GM12878 (cell line): ENCODE data around the gene KCNE4. TPM values are rescaled to one million over a fixed set of nuclear protein-coding genes. Genes with fewer than 3 reads are reported as not detected.

Source experiments
- ATAC-seq: fragments of 200-7000 bp; cut with Tn5 transposase; 3 replicates; pipeline ENCODE4 v1.9.1; 2020; ENCODE audit warnings: mild to moderate bottlenecking, moderate library complexity
- BruUV-seq: library from RNA; stranded (reverse); fragments of 400-500 nt; replicated peaks from 2 replicates; lab custom pipeline; 2021; lab: Mats Ljungman, UMichigan
- CTCF ChIA-PET: fragments of 300-600 bp; sonication (Branson Sonifier 250); formaldehyde crosslinking; extraction: SDS; loops from one replicate; lab custom pipeline; 2021; ENCODE audit warnings: inconsistent platforms; lab: Yijun Ruan, JAX
- POLR2A ChIA-PET: fragments of 350-600 bp; formaldehyde crosslinking; extraction: SDS; loops from one replicate; lab custom pipeline; 2021; ENCODE audit warnings: inconsistent platforms; lab: Charles Lee
- RAD21 ChIA-PET: fragments of 300-600 bp; sonication (Branson Sonifier 250); formaldehyde crosslinking; loops from one replicate; lab custom pipeline; 2023; ENCODE audit warnings: antibody characterized with exemption; ENCODE audit not compliant: unreplicated experiment; lab: Charles Lee
- SMC1A ChIA-PET: fragments of 300-600 bp; sonication (Branson Sonifier 250); formaldehyde crosslinking; loops from one replicate; lab custom pipeline; 2023; ENCODE audit not compliant: unreplicated experiment, uncharacterized antibody; lab: Charles Lee
- DNase-seq: peaks from one replicate; pipeline ENCODE4 v3.0.0-alpha.2; 2011; ENCODE audit warnings: low read depth, low spot score
- FAIRE-seq: peaks from 3 replicates; lab custom pipeline; 2011; peaks lifted over from hg19 to GRCh38; lab: Jason Lieb, UNC
- H2AFZ ChIP-seq: 2 replicates; pipeline ENCODE4 v1.6.0; 2011; ENCODE audit warnings: low read depth, low read length, control low read depth; ENCODE audit not compliant: control insufficient read depth
- H3K27ac ChIP-seq: 2 replicates; pipeline ENCODE4 v1.5.1; 2011; ENCODE audit warnings: control low read depth; ENCODE audit not compliant: control insufficient read depth, insufficient read depth
- H3K27me3 ChIP-seq, 2 experiments: replicated peaks in 1 of 2; 2 replicates each; pipeline versions ENCODE4 v1.6.0 to v1.6.1; 2011; ENCODE audit warnings: low read length in 1 of 2; ENCODE audit not compliant: control insufficient read depth in 2 of 2, insufficient read depth in 2 of 2
- H3K36me3 ChIP-seq, 2 experiments: 2 replicates each; pipeline ENCODE4 v1.5.1; 2011; ENCODE audit warnings: low read length in 1 of 2; ENCODE audit not compliant: control insufficient read depth in 2 of 2, insufficient read depth in 2 of 2
- H3K4me1 ChIP-seq: 2 replicates; pipeline ENCODE4 v1.6.1; 2011; ENCODE audit warnings: mild to moderate bottlenecking, low read length, moderate library complexity, mixed read lengths; ENCODE audit not compliant: control insufficient read depth, insufficient read depth
- H3K4me2 ChIP-seq: 2 replicates; pipeline ENCODE4 v1.6.0; 2011; ENCODE audit warnings: control low read depth; ENCODE audit not compliant: control insufficient read depth, insufficient read depth
- H3K4me3 ChIP-seq: fragments of 200-600 bp; sonication (generic); 2 replicates; pipeline ENCODE4 v1.5.1; 2016
- H3K79me2 ChIP-seq: 2 replicates; pipeline ENCODE4 v1.6.0; 2011; ENCODE audit warnings: low read length; ENCODE audit not compliant: control insufficient read depth, insufficient read depth
- H3K9ac ChIP-seq: 2 replicates; pipeline ENCODE4 v1.8.0; 2011; ENCODE audit warnings: low read length, control low read depth, mixed read lengths; ENCODE audit not compliant: control insufficient read depth, insufficient read depth
- H3K9me3 ChIP-seq: replicated peaks from 3 replicates; pipeline ENCODE4 v1.5.1; 2011; ENCODE audit warnings: mild to moderate bottlenecking, low read length; ENCODE audit not compliant: control insufficient read depth, insufficient read depth
- H4K20me1 ChIP-seq: 2 replicates; pipeline ENCODE4 v1.6.0; 2011; ENCODE audit not compliant: control insufficient read depth, insufficient read depth
- BRCA1 ChIP-seq: IDR thresholded peaks from 2 replicates; pipeline ENCODE4 v1.6.1; 2011; ENCODE audit warnings: low read depth, low read length, improper control_type of control experiment
- CBX5 ChIP-seq: sonication (generic); IDR thresholded peaks from 2 replicates; pipeline ENCODE4 v1.6.1; 2016; ENCODE audit warnings: low read depth, moderate library complexity, mild to moderate bottlenecking, inconsistent platforms
- CHD1 ChIP-seq: IDR thresholded peaks from 2 replicates; pipeline ENCODE4 v1.6.1; 2012; ENCODE audit warnings: low read depth, low read length, improper control_type of control experiment
- CREB1 ChIP-seq: IDR thresholded peaks from 2 replicates; pipeline ENCODE4 v1.6.1; 2012; ENCODE audit warnings: low read depth, mild to moderate bottlenecking, inconsistent platforms
- HDAC6 ChIP-seq: fragments of 200-600 bp; sonication (generic); IDR thresholded peaks from one replicate; pipeline ENCODE4 v1.8.0; 2017; ENCODE audit warnings: antibody characterized with exemption; ENCODE audit not compliant: unreplicated experiment
- MTA2 ChIP-seq: fragments of 450-650 bp; IDR thresholded peaks from 2 replicates; pipeline ENCODE4 v1.6.1; 2016; ENCODE audit warnings: low read depth, mild to moderate bottlenecking, moderate library complexity
- NFYA ChIP-seq: IDR thresholded peaks from 2 replicates; pipeline ENCODE4 v1.6.1; 2011; ENCODE audit warnings: low read depth, mild to moderate bottlenecking, low read length, improper control_type of control experiment, borderline replicate concordance
- ZNF217 ChIP-seq: fragments of 450-650 bp; IDR thresholded peaks from 2 replicates; pipeline ENCODE4 v1.6.1; 2017; ENCODE audit warnings: antibody characterized with exemption, mild to moderate bottlenecking
- WGBS: methylation state at CpG from one replicate; pipeline ENCODE4 v1.1.6; 2016; ENCODE audit warnings: low lambda C conversion rate; ENCODE audit not compliant: insufficient replicate concordance, insufficient coverage; ENCODE audit errors: missing lambda C conversion rate; 5-methylcytosine and 5-hydroxymethylcytosine counted together
- in situ Hi-C: fragments of 300-500 bp; cut with MboI; formaldehyde crosslinking; loops from 9 replicates; pipeline ENCODE4 v1.14.3; 2018; ENCODE audit warnings: mixed read lengths
- intact Hi-C: fragments of 100-400 bp; cut with micrococcal nuclease; formaldehyde crosslinking; loops from one replicate; pipeline ENCODE4 v1.14.2; 2022; ENCODE audit not compliant: unreplicated experiment
- polyA plus RNA-seq, 11 experiments: library from polyadenylated mRNA; depleted of rRNA in 4 of 11; unstranded in 6 of 11; stranded (reverse) in 5 of 11; fragments of >200 nt; fragmentation: Nextera tagmentation in 4 of 11; fragmentation: Illumina TruSeq in 1 of 11; extraction: Ambion mirVana in 4 of 11; extraction: Trizol in 1 of 11; gene quantifications; 1 replicate in 1 of 11; 2 replicates in 10 of 11; pipeline versions ENCODE4 v1.2.1 to v1.2.3, GENCODE V29; 2011 to 2016; ENCODE audit warnings: inconsistent platforms in 2 of 11, missing spikeins in 2 of 11, low read depth in 1 of 11
- total RNA-seq, 4 experiments: library from RNA; depleted of rRNA in 3 of 4; stranded (reverse); fragments of >200 nt in 3 of 4; fragmentation: Illumina TruSeq in 1 of 4; extraction: Trizol in 1 of 4; gene quantifications; 2 replicates each; pipeline versions ENCODE4 v1.2.1 to v1.2.3, GENCODE V29; 2013 to 2021
- TF ChIP-seq, protein P1 (sequence below): fragments of 450-650 bp; IDR thresholded peaks from 2 replicates; pipeline ENCODE4 v1.6.1; 2018; ENCODE audit warnings: mild to moderate bottlenecking, low read depth, moderate library complexity; ENCODE audit not compliant: partially characterized antibody
- TF ChIP-seq, protein P2 (sequence below): fragments of 450-650 bp; IDR thresholded peaks from 2 replicates; pipeline ENCODE4 v1.6.1; 2016; ENCODE audit warnings: mild to moderate bottlenecking, moderate library complexity, borderline replicate concordance

KCNE4 gene
- total and polyA plus RNA-seq, 10 of the 15 experiments (the other 5 are each of a cell fraction or from before 2014, with no cell fraction given), result 0.30 TPM; not detected in 9

DNA sequence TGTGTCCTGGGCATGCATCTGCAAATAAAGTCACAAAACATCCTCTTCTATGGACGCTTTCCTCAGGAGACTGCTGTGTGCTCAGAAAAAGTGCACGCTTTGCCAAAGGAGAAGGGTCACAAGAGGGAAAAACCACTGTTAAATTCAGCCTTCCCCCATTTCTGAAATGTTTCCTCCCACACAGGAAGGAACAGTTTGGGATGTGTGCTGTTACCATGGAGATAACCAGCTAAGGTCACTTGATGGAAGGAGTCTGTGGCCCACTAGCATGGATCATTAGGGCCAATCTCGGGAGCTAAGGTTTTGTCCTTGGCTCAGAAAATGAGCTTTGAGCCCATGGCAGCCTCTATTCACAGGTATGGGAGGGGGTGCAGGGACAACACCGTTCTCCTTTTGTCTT lies 5.6 kb downstream of the KCNE4 start (continued):
- no peak for TF ChIP-seq CREB1
- TF ChIP-seq, protein P1, sequence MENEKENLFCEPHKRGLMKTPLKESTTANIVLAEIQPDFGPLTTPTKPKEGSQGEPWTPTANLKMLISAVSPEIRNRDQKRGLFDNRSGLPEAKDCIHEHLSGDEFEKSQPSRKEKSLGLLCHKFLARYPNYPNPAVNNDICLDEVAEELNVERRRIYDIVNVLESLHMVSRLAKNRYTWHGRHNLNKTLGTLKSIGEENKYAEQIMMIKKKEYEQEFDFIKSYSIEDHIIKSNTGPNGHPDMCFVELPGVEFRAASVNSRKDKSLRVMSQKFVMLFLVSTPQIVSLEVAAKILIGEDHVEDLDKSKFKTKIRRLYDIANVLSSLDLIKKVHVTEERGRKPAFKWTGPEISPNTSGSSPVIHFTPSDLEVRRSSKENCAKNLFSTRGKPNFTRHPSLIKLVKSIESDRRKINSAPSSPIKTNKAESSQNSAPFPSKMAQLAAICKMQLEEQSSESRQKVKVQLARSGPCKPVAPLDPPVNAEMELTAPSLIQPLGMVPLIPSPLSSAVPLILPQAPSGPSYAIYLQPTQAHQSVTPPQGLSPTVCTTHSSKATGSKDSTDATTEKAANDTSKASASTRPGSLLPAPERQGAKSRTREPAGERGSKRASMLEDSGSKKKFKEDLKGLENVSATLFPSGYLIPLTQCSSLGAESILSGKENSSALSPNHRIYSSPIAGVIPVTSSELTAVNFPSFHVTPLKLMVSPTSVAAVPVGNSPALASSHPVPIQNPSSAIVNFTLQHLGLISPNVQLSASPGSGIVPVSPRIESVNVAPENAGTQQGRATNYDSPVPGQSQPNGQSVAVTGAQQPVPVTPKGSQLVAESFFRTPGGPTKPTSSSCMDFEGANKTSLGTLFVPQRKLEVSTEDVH, result no peak
- TF ChIP-seq, all 136 proteins: peak for 0

DNA sequence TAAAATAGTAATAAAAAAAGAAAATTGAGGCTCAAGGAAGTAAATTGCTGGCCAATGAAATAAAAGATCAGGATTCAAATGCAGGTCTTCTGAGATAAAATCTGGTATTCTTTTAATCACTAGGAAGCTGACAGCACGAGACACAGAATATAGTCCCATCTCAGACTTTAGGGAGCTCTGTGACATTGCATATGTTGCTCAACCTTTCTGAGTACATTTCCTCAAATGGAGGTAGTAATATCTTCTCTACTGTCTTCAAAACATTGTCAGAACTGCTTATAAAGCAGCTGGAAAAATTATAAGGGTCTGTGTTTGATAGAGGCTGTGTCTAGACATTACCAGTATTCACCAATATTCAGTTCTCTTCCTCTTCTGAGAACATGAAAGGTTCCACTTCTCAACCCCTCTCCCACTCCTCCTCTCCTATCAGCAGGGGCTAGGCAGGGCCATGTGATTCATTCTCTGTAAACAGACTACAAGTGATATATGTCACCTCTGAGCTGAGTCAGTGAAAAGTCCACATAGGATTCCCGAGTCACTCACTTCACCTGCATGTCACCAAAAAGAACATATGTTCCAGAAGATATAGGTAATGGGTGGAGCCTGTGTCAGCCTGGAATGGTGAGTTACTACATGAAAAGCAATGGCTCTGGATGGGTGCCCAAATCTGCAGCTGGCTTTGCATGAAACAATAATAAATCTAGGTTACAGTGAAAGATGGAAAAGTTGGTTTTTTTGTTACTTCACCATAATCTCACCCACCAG lies 7.1 kb downstream of the KCNE4 start:
- Histone ChIP-seq H3K4me1 (no peaks in the 10 kb centered on the region), H3K9me3 (no peaks in the 10 kb centered on the region), H3K4me3 (no peak overlapping the region), H3K9ac (no peak overlapping the region), H3K79me2 (no peaks in the 10 kb centered on the region), H4K20me1 (no peaks in the 10 kb centered on the region), H2AFZ (no peak overlapping the region), H3K27ac (no peak overlapping the region), H3K4me2 (no peak overlapping the region), H3K36me3 (no peaks in the 10 kb centered on the region), H3K27me3 (no peaks in the 10 kb centered on the region; a peak in 1 of 4 replicates)
- SMC1A ChIA-PET, result no interaction called here
- in situ Hi-C loops, result no loop called here
- POLR2A ChIA-PET, result no interaction called here
- 0% methylated on average over 2 of the region's 2 CpGs for WGBS
- intact Hi-C loops, result no loop called here
- no peak for DNase-seq
- RAD21 ChIA-PET, result no interaction called here
- TF ChIP-seq, protein P2, sequence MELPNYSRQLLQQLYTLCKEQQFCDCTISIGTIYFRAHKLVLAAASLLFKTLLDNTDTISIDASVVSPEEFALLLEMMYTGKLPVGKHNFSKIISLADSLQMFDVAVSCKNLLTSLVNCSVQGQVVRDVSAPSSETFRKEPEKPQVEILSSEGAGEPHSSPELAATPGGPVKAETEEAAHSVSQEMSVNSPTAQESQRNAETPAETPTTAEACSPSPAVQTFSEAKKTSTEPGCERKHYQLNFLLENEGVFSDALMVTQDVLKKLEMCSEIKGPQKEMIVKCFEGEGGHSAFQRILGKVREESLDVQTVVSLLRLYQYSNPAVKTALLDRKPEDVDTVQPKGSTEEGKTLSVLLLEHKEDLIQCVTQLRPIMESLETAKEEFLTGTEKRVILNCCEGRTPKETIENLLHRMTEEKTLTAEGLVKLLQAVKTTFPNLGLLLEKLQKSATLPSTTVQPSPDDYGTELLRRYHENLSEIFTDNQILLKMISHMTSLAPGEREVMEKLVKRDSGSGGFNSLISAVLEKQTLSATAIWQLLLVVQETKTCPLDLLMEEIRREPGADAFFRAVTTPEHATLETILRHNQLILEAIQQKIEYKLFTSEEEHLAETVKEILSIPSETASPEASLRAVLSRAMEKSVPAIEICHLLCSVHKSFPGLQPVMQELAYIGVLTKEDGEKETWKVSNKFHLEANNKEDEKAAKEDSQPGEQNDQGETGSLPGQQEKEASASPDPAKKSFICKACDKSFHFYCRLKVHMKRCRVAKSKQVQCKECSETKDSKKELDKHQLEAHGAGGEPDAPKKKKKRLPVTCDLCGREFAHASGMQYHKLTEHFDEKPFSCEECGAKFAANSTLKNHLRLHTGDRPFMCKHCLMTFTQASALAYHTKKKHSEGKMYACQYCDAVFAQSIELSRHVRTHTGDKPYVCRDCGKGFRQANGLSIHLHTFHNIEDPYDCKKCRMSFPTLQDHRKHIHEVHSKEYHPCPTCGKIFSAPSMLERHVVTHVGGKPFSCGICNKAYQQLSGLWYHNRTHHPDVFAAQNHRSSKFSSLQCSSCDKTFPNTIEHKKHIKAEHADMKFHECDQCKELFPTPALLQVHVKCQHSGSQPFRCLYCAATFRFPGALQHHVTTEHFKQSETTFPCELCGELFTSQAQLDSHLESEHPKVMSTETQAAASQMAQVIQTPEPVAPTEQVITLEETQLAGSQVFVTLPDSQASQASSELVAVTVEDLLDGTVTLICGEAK, result no peak
- TF ChIP-seq BRCA1, result no peak
- TF ChIP-seq HDAC6, result no peak
- no peak for TF ChIP-seq ZNF217
- no peak for TF ChIP-seq NFYA
- no peak for TF ChIP-seq CHD1
- no peak for TF ChIP-seq MTA2
- no peak for TF ChIP-seq CBX5
- no TSS peak for BruUV-seq
- FAIRE-seq, result no peak
- ATAC-seq, result no peak
- CTCF ChIA-PET, result no interaction called here
